Upper lobe of right lung (tissue), 1 donor: ENCODE data around the gene CLK3. TPM values are rescaled to one million over a fixed set of nuclear protein-coding genes. Genes with fewer than 3 reads are reported as not detected.

Experiments
- ATAC-seq: fragments of 200-7000 bp; cut with Tn5 transposase; one replicate; pipeline ENCODE4 v1.9.1; 2020; ENCODE audit warnings: mild to moderate bottlenecking, moderate library complexity
- DNase-seq: peaks from one replicate; pipeline ENCODE4 v3.0.0-alpha.2; 2020
- H3K27ac ChIP-seq: fragments of 200-600 bp; one replicate; pipeline ENCODE4 v1.8.0; 2022
- H3K27me3 ChIP-seq: fragments of 200-600 bp; one replicate; pipeline ENCODE4 v1.8.0; 2022; ENCODE audit warnings: mild to moderate bottlenecking
- H3K36me3 ChIP-seq: fragments of 200-600 bp; one replicate; pipeline ENCODE4 v1.8.0; 2022
- H3K4me1 ChIP-seq: fragments of 200-600 bp; one replicate; pipeline ENCODE4 v1.8.0; 2022
- H3K4me3 ChIP-seq: fragments of 200-600 bp; one replicate; pipeline ENCODE4 v1.8.0; 2022; ENCODE audit warnings: mild to moderate bottlenecking
- H3K9me3 ChIP-seq: fragments of 200-600 bp; one replicate; pipeline ENCODE4 v1.8.0; 2022
- CTCF ChIP-seq: fragments of 200-600 bp; IDR thresholded peaks from one replicate; pipeline ENCODE4 v1.8.0; 2022; ENCODE audit warnings: antibody characterized with exemption
- intact Hi-C: fragments of 100-400 bp; cut with DNase I; formaldehyde crosslinking; loops from one replicate; pipeline ENCODE4 v1.11.0; 2022
- total RNA-seq: library from RNA; stranded (reverse); fragmentation: NEBNext Ultra II Directional; extraction: Animal tissue kit (Norgen Biotek cat#: 25700); gene quantifications from one replicate; pipeline ENCODE4 v1.2.1, GENCODE V29; 2021
- donor health status: DM: no; HTN: yes; CAD: no; lungs with severe emphysema.

CLK3 gene
- total RNA-seq, 1 donor from 2014 or later, result 72.9 TPM

- H3K4me3 ChIP-seq, result no peak overlapping the region
- peaks cover 13% of the 10 kb centered on the region for H3K4me1 ChIP-seq
- intact Hi-C loops, result no loop called here
- ATAC-seq, result no peak
- no peak for TF ChIP-seq CTCF
- H3K9me3 ChIP-seq, result no peaks in the 10 kb centered on the region
- H3K27me3 ChIP-seq, result no peaks in the 10 kb centered on the region
- no peak overlapping the region for H3K27ac ChIP-seq
- no peak for DNase-seq
- H3K36me3 ChIP-seq, result peaks cover 10% of the 10 kb centered on the region
These were observed 30.4 kb upstream of the CLK3 start for GRCh38 chr15:74585191-74585590.

GRCh38 chr15:74585857-74586256 lies 29.8 kb upstream of the CLK3 start:
- intact Hi-C loops, result no loop called here
- Histone ChIP-seq H3K27me3 (no peaks in the 10 kb centered on the region), H3K9me3 (no peaks in the 10 kb centered on the region), H3K4me1 (peaks cover 13% of the 10 kb centered on the region), H3K27ac (no peak overlapping the region), H3K36me3 (peaks cover 10% of the 10 kb centered on the region), H3K4me3 (no peak overlapping the region)
- ATAC-seq (no peak), DNase-seq (no peak)
- no peak for TF ChIP-seq CTCF

- Histone ChIP-seq H3K4me1 (peaks cover 13% of the 10 kb centered on the region), H3K36me3 (peaks cover 35% of the 10 kb centered on the region), H3K9me3 (no peaks in the 10 kb centered on the region), H3K27me3 (no peaks in the 10 kb centered on the region), H3K27ac (peak overlapping the region; percentile 65), H3K4me3 (no peak overlapping the region)
- TF ChIP-seq CTCF, result no peak
- intact Hi-C loops, result no loop called here
- no peak for ATAC-seq
- no peak for DNase-seq
These were observed 25.8 kb upstream of the CLK3 start for GRCh38 chr15:74589826-74590225.

- intact Hi-C loops, result no loop called here
- TF ChIP-seq CTCF, result no peak
- H3K4me3 ChIP-seq, result no peak overlapping the region
- H3K4me1 ChIP-seq, result peaks cover 13% of the 10 kb centered on the region
- no peak for ATAC-seq
- H3K9me3 ChIP-seq, result no peaks in the 10 kb centered on the region
- DNase-seq, result no peak
- H3K36me3 ChIP-seq, result peaks cover 30% of the 10 kb centered on the region
- H3K27ac ChIP-seq, result no peak overlapping the region
- H3K27me3 ChIP-seq, result no peaks in the 10 kb centered on the region
These were observed 23.4 kb upstream of the CLK3 start for GRCh38 chr15:74592222-74592621.

- no peak overlapping the region for H3K27ac ChIP-seq
- peaks cover 30% of the 10 kb centered on the region for H3K36me3 ChIP-seq
- intact Hi-C loops, result no loop called here
- peaks cover 17% of the 10 kb centered on the region for H3K4me1 ChIP-seq
- TF ChIP-seq CTCF, result no peak
- no peaks in the 10 kb centered on the region for H3K9me3 ChIP-seq
- no peak overlapping the region for H3K4me3 ChIP-seq
- DNase-seq (no peak), ATAC-seq (peak; percentile 66)
- no peaks in the 10 kb centered on the region for H3K27me3 ChIP-seq
These were observed 22.5 kb upstream of the CLK3 start for GRCh38 chr15:74593122-74593521.

GRCh38 chr15:74594455-74594854 lies 21.2 kb upstream of the CLK3 start:
- peaks cover 13% of the 10 kb centered on the region for H3K4me1 ChIP-seq
- H3K4me3 ChIP-seq, result no peak overlapping the region
- no peak for TF ChIP-seq CTCF
- peaks cover 30% of the 10 kb centered on the region for H3K36me3 ChIP-seq
- H3K27me3 ChIP-seq, result no peaks in the 10 kb centered on the region
- intact Hi-C loops, result no loop called here
- no peak overlapping the region for H3K27ac ChIP-seq
- ATAC-seq, result no peak
- H3K9me3 ChIP-seq, result no peaks in the 10 kb centered on the region
- DNase-seq, result no peak
